Fibroblast of the aortic adventitia (primary cell): ENCODE measurements around the gene HCFC2. TPM values are rescaled to one million over a fixed set of nuclear protein-coding genes. Genes with fewer than 3 reads are reported as not detected.

Experiments used
- DNase-seq: peaks from one replicate; pipeline ENCODE4 v3.0.0-alpha.2; 2010; ENCODE audit warnings: low read depth
- H3K4me3 ChIP-seq: 2 replicates; pipeline ENCODE4 v1.5.1; 2011; ENCODE audit warnings: low read depth, mild to moderate bottlenecking, control low read depth, low read length, moderate library complexity
- CTCF ChIP-seq: IDR thresholded peaks from 2 replicates; pipeline ENCODE4 v1.5.1; 2011; ENCODE audit warnings: mild to moderate bottlenecking, low read length, control low read depth, inconsistent platforms; ENCODE audit not compliant: insufficient read depth
- total RNA-seq: library from RNA; depleted of rRNA; stranded (reverse); fragments of >200 nt; gene quantifications from 2 replicates; pipeline ENCODE4 v1.2.3, GENCODE V29; 2012; ENCODE audit warnings: low replicate concordance

HCFC2 gene
- total RNA-seq, 1 donor, result 30.5 TPM

GRCh38 chr12:104059963-104060362 lies 4.4 kb upstream of the HCFC2 start:
- no peak overlapping the region for H3K4me3 ChIP-seq
- no peak for DNase-seq
- TF ChIP-seq CTCF, result no peak

GRCh38 chr12:104060791-104061190 lies 3.5 kb upstream of the HCFC2 start:
- DNase-seq, result no peak
- H3K4me3 ChIP-seq, result no peak overlapping the region
- TF ChIP-seq CTCF, result no peak

- TF ChIP-seq CTCF, result no peak
- peak; percentile 60 for DNase-seq
Measured at GRCh38 chr12:104063712-104064030, 660 bp upstream of the HCFC2 start.

GRCh38 chr12:104064842-104065427 lies 604 bp downstream of the HCFC2 start:
- peak overlapping the region; percentile 94 for H3K4me3 ChIP-seq
- TF ChIP-seq CTCF, result no peak
- no peak for DNase-seq

More at GRCh38 chr12:104063712-104064030, 660 bp upstream of the HCFC2 start:
- peak overlapping the region; percentile 94 for H3K4me3 ChIP-seq

- no peak for DNase-seq
- no peak for TF ChIP-seq CTCF
Measured at GRCh38 chr12:104072099-104072498, 7.8 kb downstream of the HCFC2 start.

GRCh38 chr12:104073699-104074098 lies 9.4 kb downstream of the HCFC2 start:
- DNase-seq, result no peak
- no peak overlapping the region for H3K4me3 ChIP-seq
- no peak for TF ChIP-seq CTCF

More at GRCh38 chr12:104072099-104072498, 7.8 kb downstream of the HCFC2 start:
- H3K4me3 ChIP-seq, result no peak overlapping the region

GRCh38 chr12:104079024-104079423 lies 14.7 kb downstream of the HCFC2 start:
- H3K4me3 ChIP-seq, result no peak overlapping the region
- TF ChIP-seq CTCF, result no peak
- no peak for DNase-seq
